CD4-positive, alpha-beta T cell (primary cell): ENCODE measurements around the gene LRP6. TPM values are rescaled to one million over a fixed set of nuclear protein-coding genes. Genes with fewer than 3 reads are reported as not detected.

Experiments
- ATAC-seq: fragments of 200-7000 bp; cut with Tn5 transposase; one replicate; pipeline ENCODE4 v1.10.0; 2022; ENCODE audit warnings: mild to moderate bottlenecking; ENCODE audit not compliant: poor library complexity
- CTCF ChIA-PET: fragments of 350-600 bp; sonication (Branson Sonifier 250); formaldehyde crosslinking; loops from one replicate; lab custom pipeline; 2021; ENCODE audit warnings: antibody characterized with exemption, inconsistent platforms; lab: Charles Lee
- POLR2A ChIA-PET: fragments of 350-600 bp; sonication (Branson Sonifier 250); formaldehyde crosslinking; loops from one replicate; lab custom pipeline; 2021; ENCODE audit warnings: antibody characterized with exemption, inconsistent platforms; lab: Charles Lee
- DNase-seq, 14 experiments: peaks; one replicate each; pipeline ENCODE4 v3.0.0-alpha.2; 2013 to 2020; ENCODE audit warnings: mixed read lengths in 2 of 14
- H3K27ac ChIP-seq, 2 donors: one replicate each; pipeline versions ENCODE4 v1.5.1 to v1.7.0; 2013; ENCODE audit warnings: low read length in 2 of 2, low read depth in 1 of 2, mild to moderate bottlenecking in 1 of 2
- H3K27me3 ChIP-seq, 2 experiments: 1 replicate in 1 of 2; 2 replicates in 1 of 2; pipeline versions ENCODE4 v1.6.1 to v1.7.0; 2013; ENCODE audit warnings: low read length in 2 of 2, control low read depth in 1 of 2, mild to moderate bottlenecking in 1 of 2, moderate library complexity in 1 of 2; ENCODE audit not compliant: insufficient read depth in 2 of 2, control insufficient read depth in 1 of 2
- H3K36me3 ChIP-seq: one replicate; pipeline ENCODE4 v1.6.1; 2013; ENCODE audit warnings: low read length, control low read depth; ENCODE audit not compliant: insufficient read depth
- H3K4me1 ChIP-seq: one replicate; pipeline ENCODE4 v1.6.1; 2013; ENCODE audit warnings: low read length, control low read depth; ENCODE audit not compliant: insufficient read depth
- H3K4me3 ChIP-seq: one replicate; pipeline ENCODE4 v1.5.1; 2013; ENCODE audit warnings: mild to moderate bottlenecking, low read length, moderate library complexity
- H3K9me3 ChIP-seq, 2 experiments: 1 replicate in 1 of 2; 2 replicates in 1 of 2; pipeline versions ENCODE4 v1.6.1 to v1.7.0; 2013; ENCODE audit warnings: low read length in 2 of 2, mild to moderate bottlenecking in 2 of 2, control low read depth in 1 of 2, moderate library complexity in 1 of 2; ENCODE audit not compliant: control insufficient read depth in 1 of 2, insufficient read depth in 1 of 2
- H3K27ac Mint-ChIP-seq: one replicate; pipeline ENCODE4 v1.8.0; 2020; ENCODE audit warnings: mixed read lengths
- H3K27me3 Mint-ChIP-seq: one replicate; pipeline ENCODE4 v1.8.0; 2021; ENCODE audit warnings: mixed read lengths
- H3K36me3 Mint-ChIP-seq: one replicate; pipeline ENCODE4 v1.8.0; 2021; ENCODE audit warnings: low read depth, mixed read lengths
- H3K4me1 Mint-ChIP-seq: one replicate; pipeline ENCODE4 v1.8.0; 2021; ENCODE audit warnings: low read depth, mixed read lengths
- H3K4me3 Mint-ChIP-seq: one replicate; pipeline ENCODE4 v1.8.0; 2020; ENCODE audit warnings: mild to moderate bottlenecking, mixed read lengths
- H3K9me3 Mint-ChIP-seq: one replicate; pipeline ENCODE4 v1.8.0; 2020; ENCODE audit warnings: mixed read lengths
- CTCF ChIP-seq: fragments of 200-600 bp; IDR thresholded peaks from one replicate; pipeline ENCODE4 v1.8.0; 2022; ENCODE audit warnings: antibody characterized with exemption, mild to moderate bottlenecking
- intact Hi-C, 2 experiments: fragments of 100-400 bp; cut with DNase I in 1 of 2; cut with micrococcal nuclease in 1 of 2; formaldehyde crosslinking; loops; one replicate each; pipeline versions ENCODE4 v1.15.1 to v1.9.0; 2023 to 2025; cut with DNase I, micrococcal nuclease
- total RNA-seq, 174 experiments: library from RNA in 2 of 174; stranded (reverse) in 2 of 174; gene quantifications; one replicate each; pipeline ENCODE4 v1.2.3 and lab custom pipeline; 2021 to 2026

The LRP6 gene
- total RNA-seq, 2 experiments from 2014 or later, result 5.2 to 6.8 TPM

DNA sequence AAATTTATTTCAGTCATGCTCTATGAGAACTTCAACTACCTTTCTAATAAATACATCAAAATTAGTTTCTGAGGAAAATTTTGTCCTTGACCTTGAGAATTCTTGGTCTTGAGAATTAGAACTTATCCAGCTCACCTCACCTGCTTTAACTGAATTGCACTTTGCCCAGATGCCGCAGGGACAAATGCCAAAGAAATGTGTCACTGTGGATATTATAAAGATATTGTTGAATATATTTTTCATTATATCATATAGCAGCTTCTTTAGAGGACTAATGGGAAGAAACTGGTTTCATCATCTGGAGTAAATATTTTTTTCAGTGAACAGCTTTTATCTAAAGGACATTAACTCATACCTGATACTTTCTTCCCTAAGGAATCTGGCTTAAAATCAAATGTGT is 54.1 kb downstream of the LRP6 start:
- no peak overlapping the region for H3K27ac Mint-ChIP-seq
- intact Hi-C loops, result no loop called here
- DNase-seq (no peak), ATAC-seq (no peak)
- H3K27me3 Mint-ChIP-seq, result no peaks in the 10 kb centered on the region
- H3K9me3 ChIP-seq, result no peaks in the 10 kb centered on the region
- no peak overlapping the region for H3K27ac ChIP-seq
- H3K4me1 ChIP-seq, result peaks cover 4% of the 10 kb centered on the region
- peaks cover 0 to 3% of the 10 kb centered on the region in 2 experiments for H3K27me3 ChIP-seq
- no peak overlapping the region for H3K4me3 Mint-ChIP-seq
- H3K4me3 ChIP-seq, result no peak overlapping the region
- H3K9me3 Mint-ChIP-seq, result no peaks in the 10 kb centered on the region
- peaks cover 47% of the 10 kb centered on the region for H3K4me1 Mint-ChIP-seq
- CTCF ChIA-PET, result no interaction called here
- no peaks in the 10 kb centered on the region for H3K36me3 ChIP-seq
- POLR2A ChIA-PET, result no interaction called here
- no peak for TF ChIP-seq CTCF
- H3K36me3 Mint-ChIP-seq, result no peaks in the 10 kb centered on the region

- peaks cover 40% of the 10 kb centered on the region for H3K4me1 Mint-ChIP-seq
- H3K4me3 Mint-ChIP-seq, result no peak overlapping the region
- no peak for TF ChIP-seq CTCF
- H3K36me3 ChIP-seq, result no peaks in the 10 kb centered on the region
- no peaks in the 10 kb centered on the region for H3K36me3 Mint-ChIP-seq
- peaks cover 4% of the 10 kb centered on the region for H3K4me1 ChIP-seq
- no peak overlapping the region for H3K4me3 ChIP-seq
- ATAC-seq, result peak; percentile 57
- H3K9me3 Mint-ChIP-seq, result no peaks in the 10 kb centered on the region
- no peak overlapping the region for H3K27ac ChIP-seq
- POLR2A ChIA-PET, result no interaction called here
- no peaks in the 10 kb centered on the region for H3K27me3 Mint-ChIP-seq
- DNase-seq, result peak in 3 of 14 experiments; percentile 20 to 51 (median 41)
- no peak overlapping the region for H3K27ac Mint-ChIP-seq
- intact Hi-C loops, result no loop called here
- no peaks in the 10 kb centered on the region for H3K27me3 ChIP-seq
- CTCF ChIA-PET, result no interaction called here
- no peaks in the 10 kb centered on the region for H3K9me3 ChIP-seq
Measured at GRCh38 chr12:12210983-12211382, 55.9 kb downstream of the LRP6 start.

GRCh38 chr12:12210416-12210815 is 56.4 kb downstream of the LRP6 start:
- no peak for ATAC-seq
- no peak overlapping the region for H3K4me3 Mint-ChIP-seq

More at GRCh38 chr12:12210416-12210815, 56.4 kb downstream of the LRP6 start:
- intact Hi-C loops, result no loop called here
- H3K36me3 Mint-ChIP-seq, result no peaks in the 10 kb centered on the region
- no peaks in the 10 kb centered on the region for H3K36me3 ChIP-seq
- ChIA-PET CTCF (no interaction called here), POLR2A (no interaction called here)
- no peaks in the 10 kb centered on the region for H3K27me3 ChIP-seq
- H3K4me3 ChIP-seq, result no peak overlapping the region
- no peak overlapping the region for H3K27ac ChIP-seq
- no peak for TF ChIP-seq CTCF
- no peaks in the 10 kb centered on the region for H3K27me3 Mint-ChIP-seq
- peaks cover 38% of the 10 kb centered on the region for H3K4me1 Mint-ChIP-seq
- H3K9me3 ChIP-seq, result no peaks in the 10 kb centered on the region
- H3K27ac Mint-ChIP-seq, result no peak overlapping the region
- no peaks in the 10 kb centered on the region for H3K9me3 Mint-ChIP-seq
- DNase-seq, result no peak
- peaks cover 4% of the 10 kb centered on the region for H3K4me1 ChIP-seq
